Gastrocnemius medialis (tissue), 4 donors: Measurements from ENCODE around the gene PCED1B. TPM values are rescaled to one million over a fixed set of nuclear protein-coding genes. Genes with fewer than 3 reads are reported as not detected.

Experiments
- ATAC-seq, 2 donors: fragments of 150-250 bp; one replicate each; pipeline ENCODE4 v1.9.1; 2016
- DNase-seq, 2 donors: peaks; one replicate each; pipeline ENCODE4 v3.0.0-alpha.2; 2019
- H3K27ac ChIP-seq, 4 donors: fragments of 200-600 bp; sonication (generic); 1 replicate in 1 of 4; 2 replicates in 3 of 4; pipeline ENCODE4 v1.5.1; 2016 to 2018; ENCODE audit warnings: mild to moderate bottlenecking in 2 of 4, moderate library complexity in 1 of 4
- H3K27me3 ChIP-seq, 3 donors: fragments of 200-600 bp; sonication (generic) in 2 of 3; 1 replicate in 1 of 3; 2 replicates in 2 of 3; pipeline versions ENCODE4 v1.5.1 to v1.6.0; 2016 to 2019; ENCODE audit warnings: mild to moderate bottlenecking in 1 of 3, moderate library complexity in 1 of 3
- H3K36me3 ChIP-seq, 2 donors: fragments of 200-600 bp; sonication (generic) in 1 of 2; one replicate each; pipeline ENCODE4 v1.5.1; 2017 to 2018
- H3K4me1 ChIP-seq, 2 donors: fragments of 200-600 bp; sonication (generic) in 1 of 2; one replicate each; pipeline ENCODE4 v1.5.1; 2016 to 2017; ENCODE audit warnings: mild to moderate bottlenecking in 2 of 2
- H3K4me3 ChIP-seq, 4 donors: fragments of 200-600 bp; sonication (generic) in 3 of 4; 1 replicate in 1 of 4; 2 replicates in 3 of 4; pipeline ENCODE4 v1.5.1; 2016 to 2019; ENCODE audit warnings: mild to moderate bottlenecking in 2 of 4
- H3K9me3 ChIP-seq, 3 donors: fragments of 200-600 bp; sonication (generic) in 2 of 3; 1 replicate in 1 of 3; 2 replicates in 2 of 3; pipeline ENCODE4 v1.5.1; 2016 to 2019
- CTCF ChIP-seq, 5 experiments: fragments of 450-650 bp in 3 of 5; fragments of 200-600 bp in 2 of 5; sonication (generic) in 2 of 5; IDR thresholded peaks in 4 of 5; conservative IDR thresholded peaks in 1 of 5; 1 replicate in 4 of 5; 2 replicates in 1 of 5; pipeline ENCODE4 v1.5.1; 2016 to 2019; ENCODE audit warnings: antibody characterized with exemption in 5 of 5, mild to moderate bottlenecking in 3 of 5, moderate library complexity in 3 of 5
- POLR2A ChIP-seq, 2 donors: fragments of 450-650 bp; IDR thresholded peaks; one replicate each; pipeline ENCODE4 v1.6.1; 2017; ENCODE audit warnings: antibody characterized with exemption in 2 of 2, mild to moderate bottlenecking in 2 of 2, moderate library complexity in 2 of 2
- in situ Hi-C, 4 donors: fragments of 200-750 bp; cut with MboI; loops; one replicate each; pipeline versions ENCODE4 v1.15.0 to v1.8.0; 2017; ENCODE audit warnings: low sequenced_read_pairs in 4 of 4
- intact Hi-C: fragments of 100-400 bp; cut with DNase I; formaldehyde crosslinking; loops from one replicate; pipeline ENCODE4 v1.15.1; 2023; ENCODE audit warnings: low total_unique reads
- total RNA-seq, 4 donors: library from RNA; depleted of rRNA; stranded (reverse); fragments of >200 nt; gene quantifications; one replicate each; pipeline versions ENCODE4 v1.1.0 to v1.2.3, GENCODE V29; 2016

The PCED1B gene
- total RNA-seq, 4 donors from 2014 or later, result 0.36 to 0.55 (median 0.47) TPM; not detected in 1

- intact Hi-C loops, result no loop called here
- H3K4me3 ChIP-seq, result no peak overlapping the region
- ATAC-seq (no peak), DNase-seq (no peak)
- no peaks in the 10 kb centered on the region for H3K36me3 ChIP-seq
- TF ChIP-seq CTCF (IDR thresholded peaks at IDR 0.05 in 4 of 5, conservative IDR thresholded peaks at IDR 0.05 in 1 of 5) (no peak), POLR2A (IDR thresholded peaks at IDR 0.05) (no peak)
- in situ Hi-C loops, result no loop called here
- H3K4me1 ChIP-seq, result peaks cover 0 to 9% of the 10 kb centered on the region in 2 donors
- no peaks in the 10 kb centered on the region for H3K9me3 ChIP-seq
- peaks cover 0 to 2% (median 0%) of the 10 kb centered on the region in 3 donors for H3K27me3 ChIP-seq
- H3K27ac ChIP-seq, result no peak overlapping the region
These were observed 4.8 kb downstream of the PCED1B start for GRCh38 chr12:47084172-47084571.

GRCh38 chr12:47085815-47086252, 6.4 kb downstream of the PCED1B start:
- peaks cover 0 to 9% of the 10 kb centered on the region in 2 donors for H3K4me1 ChIP-seq
- in situ Hi-C loops, result no loop called here
- no peak for TF ChIP-seq POLR2A (IDR thresholded peaks at IDR 0.05)
- DNase-seq, result no peak
- no peaks in the 10 kb centered on the region for H3K27me3 ChIP-seq
- no peaks in the 10 kb centered on the region for H3K9me3 ChIP-seq
- no peak for ATAC-seq
- no peaks in the 10 kb centered on the region for H3K36me3 ChIP-seq
- intact Hi-C loops, result no loop called here
- H3K27ac ChIP-seq, result no peak overlapping the region
- no peak overlapping the region for H3K4me3 ChIP-seq

GRCh38 chr12:47087088-47087688, 7.8 kb downstream of the PCED1B start:
- no peak for ATAC-seq

GRCh38 chr12:47088021-47088944, 8.9 kb downstream of the PCED1B start:
- no peak overlapping the region for H3K27ac ChIP-seq

More at GRCh38 chr12:47087088-47087688, 7.8 kb downstream of the PCED1B start:
- TF ChIP-seq POLR2A (IDR thresholded peaks at IDR 0.05) (no peak), CTCF (IDR thresholded peaks at IDR 0.05 in 4 of 5, conservative IDR thresholded peaks at IDR 0.05 in 1 of 5) (no peak)
- in situ Hi-C loops, result no loop called here
- Histone ChIP-seq H3K27ac (no peak overlapping the region), H3K9me3 (no peaks in the 10 kb centered on the region), H3K4me3 (no peak overlapping the region), H3K27me3 (no peaks in the 10 kb centered on the region), H3K4me1 (peaks cover 0 to 9% of the 10 kb centered on the region in 2 donors), H3K36me3 (no peaks in the 10 kb centered on the region)
- intact Hi-C loops, result no loop called here
- no peak for DNase-seq

More at GRCh38 chr12:47088021-47088944, 8.9 kb downstream of the PCED1B start:
- DNase-seq (no peak), ATAC-seq (no peak)
- TF ChIP-seq POLR2A (IDR thresholded peaks at IDR 0.05) (no peak), CTCF (IDR thresholded peaks at IDR 0.05 in 4 of 5, conservative IDR thresholded peaks at IDR 0.05 in 1 of 5) (no peak)
- Histone ChIP-seq H3K27me3 (no peaks in the 10 kb centered on the region), H3K4me1 (peaks cover 0 to 1% of the 10 kb centered on the region in 2 donors), H3K4me3 (no peak overlapping the region), H3K36me3 (no peaks in the 10 kb centered on the region), H3K9me3 (no peaks in the 10 kb centered on the region)
- in situ Hi-C loops (no loop called here), intact Hi-C loops (no loop called here)
